ENCODE results near the gene HOXC10.

The HOXC10 gene

GRCh38 chr12:53992377-53992889, 7.5 kb downstream of the HOXC10 start:
- no peak for DNase-seq

GRCh38 chr12:53993162-53994008, 8.4 kb downstream of the HOXC10 start:
- DNase-seq: no peak

- DNase-seq: no peak
Observed at GRCh38 chr12:53994009-53994263, 9.0 kb downstream of the HOXC10 start.

GRCh38 chr12:53994264-53995001, 9.5 kb downstream of the HOXC10 start:
- no peak for DNase-seq

GRCh38 chr12:53995002-53995377, 10.0 kb downstream of the HOXC10 start:
- DNase-seq: no peak

- DNase-seq: no peak
Observed at GRCh38 chr12:53995378-53996239, 10.7 kb downstream of the HOXC10 start.

GRCh38 chr12:53996240-53997203, 11.6 kb downstream of the HOXC10 start:
- DNase-seq: no peak

- DNase-seq: no peak
Observed at GRCh38 chr12:53997204-53998109, 12.5 kb downstream of the HOXC10 start.

GRCh38 chr12:53998110-53998899, 13.4 kb downstream of the HOXC10 start:
- no peak for DNase-seq

GRCh38 chr12:53998900-53999236, 13.9 kb downstream of the HOXC10 start:
- DNase-seq: no peak

GRCh38 chr12:53999559-54000115, 14.7 kb downstream of the HOXC10 start:
- DNase-seq: no peak

- DNase-seq: no peak
Observed at GRCh38 chr12:54000116-54001114, 15.5 kb downstream of the HOXC10 start, which contains the start of gene HOXC9. Gene HOXC9 (plus strand): TSS chr12:54000161. CDS start chr12:54000189, 28 bp downstream.

GRCh38 chr12:54001283-54002187, 16.6 kb downstream of the HOXC10 start:
- DNase-seq: no peak

GRCh38 chr12:54002278-54002914, 17.4 kb downstream of the HOXC10 start:
- no peak for DNase-seq

GRCh38 chr12:54002915-54003389, 18.0 kb downstream of the HOXC10 start:
- DNase-seq: no peak

- no peak for DNase-seq
Observed at GRCh38 chr12:54003625-54004024, 18.7 kb downstream of the HOXC10 start.
